Iris pigment epithelial cell (primary cell): ENCODE measurements around the gene MYO6.
A peak's percentile ranks its signal among the peaks of the same experiment; 100 is the strongest.
"Not testable (repeated sequence)": the region's sequence is repeated elsewhere in the genome, so short reads cannot be mapped to it uniquely, and the experiment has no call there.

Experiments
- DNase-seq: peaks from one replicate; pipeline ENCODE4 v3.0.0-alpha.2; 2011; ENCODE audit warnings: low read depth

MYO6 gene

GRCh38 chr6:75893058-75893775 is 144.2 kb downstream of the MYO6 start:
- peak; percentile 74 for DNase-seq

- DNase-seq, result no peak
Observed at GRCh38 chr6:75893776-75894152, 144.7 kb downstream of the MYO6 start.

- no peak for DNase-seq
Observed at GRCh38 chr6:75896526-75896925, 147.5 kb downstream of the MYO6 start.

- DNase-seq, result not testable (repeated sequence)
Observed at GRCh38 chr6:75900216-75900615, 151.2 kb downstream of the MYO6 start.

- DNase-seq, result not testable (repeated sequence)
Observed at GRCh38 chr6:75905129-75905528, 156.1 kb downstream of the MYO6 start.

GRCh38 chr6:75906871-75907270 is 157.8 kb downstream of the MYO6 start:
- DNase-seq, result no peak

- no peak for DNase-seq
Observed at GRCh38 chr6:75907444-75907843, 158.4 kb downstream of the MYO6 start.

GRCh38 chr6:75913040-75913439 is 164.0 kb downstream of the MYO6 start:
- no peak for DNase-seq

GRCh38 chr6:75922226-75922625 is 173.2 kb downstream of the MYO6 start:
- peak; percentile 36 for DNase-seq

- DNase-seq, result no peak
Observed at GRCh38 chr6:75926293-75927168, 177.5 kb downstream of the MYO6 start.

GRCh38 chr6:75931011-75931680 is 182.1 kb downstream of the MYO6 start:
- peak; percentile 3 for DNase-seq

GRCh38 chr6:75932067-75932466 is 183.0 kb downstream of the MYO6 start:
- DNase-seq, result peak; percentile 22

GRCh38 chr6:75933387-75933975 is 184.4 kb downstream of the MYO6 start:
- no peak for DNase-seq

GRCh38 chr6:75934643-75935472 is 185.8 kb downstream of the MYO6 start:
- DNase-seq, result peak; percentile 81

- no peak for DNase-seq
Observed at GRCh38 chr6:75935473-75935793, 186.4 kb downstream of the MYO6 start.

- DNase-seq, result no peak
Observed at GRCh38 chr6:75936682-75937081, 187.6 kb downstream of the MYO6 start.

- DNase-seq, result no peak
Observed at GRCh38 chr6:75937846-75938245, 188.8 kb downstream of the MYO6 start.

GRCh38 chr6:75940564-75940963 is 191.5 kb downstream of the MYO6 start:
- no peak for DNase-seq

- DNase-seq, result no peak
Observed at GRCh38 chr6:75941509-75941908, 192.5 kb downstream of the MYO6 start.

- DNase-seq, result no peak
Observed at GRCh38 chr6:75943381-75943780, 194.3 kb downstream of the MYO6 start.

GRCh38 chr6:75946146-75946831 is 197.2 kb downstream of the MYO6 start:
- no peak for DNase-seq
